ENCODE measurements around the gene DLG3.
"Not testable (repeated sequence)": the region's sequence is repeated elsewhere in the genome, so short reads cannot be mapped to it uniquely, and the experiment has no call there.

The DLG3 gene

DNA sequence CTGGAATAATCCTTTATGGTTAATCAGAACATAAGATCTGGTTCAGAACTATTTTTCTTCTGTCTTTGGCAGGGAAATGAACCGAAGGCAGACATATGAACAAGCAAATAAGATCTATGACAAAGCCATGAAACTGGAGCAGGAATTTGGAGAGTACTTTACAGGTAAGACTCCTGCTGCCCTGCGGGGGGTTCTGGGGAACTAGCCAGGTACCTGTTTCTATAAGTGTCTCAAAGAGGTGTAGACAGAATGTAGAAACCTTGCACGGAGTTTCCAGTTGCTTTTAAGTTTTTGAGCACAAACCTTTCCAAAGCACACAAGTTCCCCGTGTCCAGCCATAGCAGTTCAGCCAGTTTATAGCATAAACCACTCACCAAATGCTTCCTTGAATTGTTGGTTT is 56.2 kb downstream of the DLG3 start:
- no peak for DNase-seq (ENCODE audit: extremely low read depth, low read depth)
- TF ChIP-seq, protein P1, sequence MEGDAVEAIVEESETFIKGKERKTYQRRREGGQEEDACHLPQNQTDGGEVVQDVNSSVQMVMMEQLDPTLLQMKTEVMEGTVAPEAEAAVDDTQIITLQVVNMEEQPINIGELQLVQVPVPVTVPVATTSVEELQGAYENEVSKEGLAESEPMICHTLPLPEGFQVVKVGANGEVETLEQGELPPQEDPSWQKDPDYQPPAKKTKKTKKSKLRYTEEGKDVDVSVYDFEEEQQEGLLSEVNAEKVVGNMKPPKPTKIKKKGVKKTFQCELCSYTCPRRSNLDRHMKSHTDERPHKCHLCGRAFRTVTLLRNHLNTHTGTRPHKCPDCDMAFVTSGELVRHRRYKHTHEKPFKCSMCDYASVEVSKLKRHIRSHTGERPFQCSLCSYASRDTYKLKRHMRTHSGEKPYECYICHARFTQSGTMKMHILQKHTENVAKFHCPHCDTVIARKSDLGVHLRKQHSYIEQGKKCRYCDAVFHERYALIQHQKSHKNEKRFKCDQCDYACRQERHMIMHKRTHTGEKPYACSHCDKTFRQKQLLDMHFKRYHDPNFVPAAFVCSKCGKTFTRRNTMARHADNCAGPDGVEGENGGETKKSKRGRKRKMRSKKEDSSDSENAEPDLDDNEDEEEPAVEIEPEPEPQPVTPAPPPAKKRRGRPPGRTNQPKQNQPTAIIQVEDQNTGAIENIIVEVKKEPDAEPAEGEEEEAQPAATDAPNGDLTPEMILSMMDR (IDR thresholded peaks at IDR 0.05; ENCODE audit: low read depth, low read length), result no peak

DNA sequence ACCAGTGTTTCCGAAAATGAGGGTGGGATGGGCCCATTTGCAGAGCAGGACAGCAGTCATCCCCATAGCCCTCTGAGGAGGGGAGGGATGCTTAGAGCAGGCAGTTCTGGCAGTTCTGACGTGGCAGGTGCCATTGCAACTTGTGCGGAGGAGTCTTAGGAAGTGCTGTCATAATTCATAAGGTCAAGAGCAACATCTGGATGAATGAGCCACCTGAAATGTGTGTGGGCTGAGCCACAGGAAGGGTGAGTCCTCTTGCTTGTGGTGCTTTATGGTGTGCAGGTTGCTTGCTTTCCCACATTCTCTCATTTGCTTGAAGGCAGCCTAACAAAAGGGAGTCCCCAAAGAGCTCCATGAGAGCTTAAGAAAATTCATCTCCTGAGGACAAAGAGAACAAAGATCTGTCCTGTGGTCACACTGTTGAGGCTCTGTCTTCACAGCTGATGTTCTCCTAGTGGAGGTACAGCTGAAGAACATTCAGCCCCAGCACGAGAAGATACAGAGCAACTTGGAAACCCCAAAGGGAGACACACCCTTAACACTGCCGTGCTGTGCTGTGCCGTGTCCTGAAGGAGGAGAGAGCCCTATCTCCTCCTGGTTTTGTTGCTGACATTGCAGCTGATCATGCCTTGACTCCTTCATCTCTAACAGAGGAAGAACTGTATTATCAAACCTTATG is 60.3 kb downstream of the DLG3 start:
- no peak for DNase-seq (ENCODE audit: extremely low read depth, low read depth)
- TF ChIP-seq, protein P1 (IDR thresholded peaks at IDR 0.05; ENCODE audit: low read depth, low read length), result no peak

DNA sequence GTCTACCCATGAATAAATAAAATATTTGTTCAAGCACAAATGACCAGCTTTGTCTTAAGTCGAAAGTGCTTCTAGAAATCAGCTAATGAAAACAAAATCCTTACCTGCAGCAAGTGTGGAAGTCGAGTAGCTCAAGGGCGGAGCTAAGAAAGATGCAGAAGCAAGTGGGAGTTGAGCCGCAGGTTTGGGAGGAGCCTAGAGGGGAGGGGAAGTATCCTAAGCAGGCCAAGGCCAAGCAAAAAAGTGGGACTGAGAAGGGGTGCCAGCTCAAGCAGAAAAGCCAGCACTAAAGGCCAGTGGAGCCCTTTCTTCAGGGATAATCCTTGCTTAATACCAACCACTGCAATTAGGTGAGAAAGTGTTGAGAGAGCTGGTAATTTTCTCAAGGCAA is 60.8 kb downstream of the DLG3 start:
- DNase-seq (ENCODE audit: extremely low read depth, low read depth), result no peak
- TF ChIP-seq, protein P1 (IDR thresholded peaks at IDR 0.05; ENCODE audit: low read depth, low read length), result no peak

DNA sequence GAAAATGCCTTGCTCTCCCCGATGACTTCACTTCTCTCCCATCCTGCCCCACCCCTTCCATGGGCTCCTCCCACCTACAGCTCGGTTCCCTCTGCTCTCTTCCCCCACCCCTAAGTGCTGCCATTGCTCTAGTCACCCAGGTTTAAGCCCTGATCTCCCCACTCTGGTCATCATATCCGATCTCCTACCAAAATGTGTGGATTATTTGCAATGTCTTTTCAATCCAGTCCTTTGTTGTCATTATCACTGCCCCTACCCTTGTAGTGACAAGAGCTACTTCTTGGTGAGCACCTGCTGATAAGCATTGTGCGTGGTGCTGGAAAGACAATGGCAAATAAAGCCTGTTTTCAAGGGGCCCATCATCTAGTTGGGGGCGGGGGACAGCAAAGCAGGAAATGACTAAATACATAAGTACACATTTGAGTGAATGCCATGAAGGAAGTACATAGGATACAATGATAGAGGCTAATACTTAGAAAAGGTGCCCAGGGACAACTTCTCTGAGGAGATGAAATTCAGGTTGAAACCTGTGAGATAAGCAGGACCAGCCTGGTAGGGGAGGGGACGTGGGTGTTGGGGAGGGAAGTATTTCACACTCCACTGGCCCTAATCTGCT is 63.8 kb downstream of the DLG3 start:
- no peak for DNase-seq (ENCODE audit: extremely low read depth, low read depth)
- TF ChIP-seq, protein P1 (IDR thresholded peaks at IDR 0.05; ENCODE audit: low read depth, low read length), result no peak

DNA sequence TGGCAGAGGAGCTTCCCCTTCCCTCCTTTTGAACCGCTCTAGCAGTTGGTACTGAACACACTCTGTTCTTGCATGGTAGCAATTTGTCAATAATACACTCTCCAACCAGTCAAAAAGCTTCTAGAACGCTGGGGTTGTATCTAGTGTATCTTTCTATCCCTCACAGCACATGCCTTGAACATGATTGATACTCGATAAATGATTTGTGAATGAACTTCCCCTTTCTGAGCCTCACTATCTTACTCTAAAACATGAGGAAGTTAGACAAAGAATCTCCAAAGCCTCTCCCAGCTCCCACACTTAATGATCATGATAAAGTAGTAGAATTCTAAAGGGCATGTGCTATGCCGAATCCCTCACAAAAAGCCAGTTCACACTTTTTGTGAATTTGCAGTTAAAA is 64.4 kb downstream of the DLG3 start:
- no peak for DNase-seq (ENCODE audit: extremely low read depth, low read depth)
- TF ChIP-seq, protein P1 (IDR thresholded peaks at IDR 0.05; ENCODE audit: low read depth, low read length), result no peak

DNA sequence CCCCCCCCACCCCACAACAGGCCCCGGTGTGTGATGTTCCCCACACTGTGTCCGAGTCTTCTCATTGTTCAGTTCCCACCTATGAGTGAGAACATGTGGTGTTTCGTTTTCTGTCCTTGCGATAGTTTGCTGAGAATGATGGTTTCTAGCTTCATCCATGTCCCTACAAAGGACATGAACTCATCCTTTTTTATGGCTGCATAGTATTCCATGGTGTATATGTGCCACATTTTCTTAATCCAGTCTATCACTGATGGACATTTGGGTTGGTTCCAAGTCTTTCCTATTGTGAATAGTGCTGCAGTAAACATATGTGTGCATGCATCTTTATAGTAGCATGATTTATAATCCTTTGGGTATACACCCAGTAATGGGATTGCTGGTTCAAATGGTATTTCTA is 70.6 kb downstream of the DLG3 start:
- not testable (repeated sequence) for DNase-seq (ENCODE audit: extremely low read depth, low read depth)

DNA sequence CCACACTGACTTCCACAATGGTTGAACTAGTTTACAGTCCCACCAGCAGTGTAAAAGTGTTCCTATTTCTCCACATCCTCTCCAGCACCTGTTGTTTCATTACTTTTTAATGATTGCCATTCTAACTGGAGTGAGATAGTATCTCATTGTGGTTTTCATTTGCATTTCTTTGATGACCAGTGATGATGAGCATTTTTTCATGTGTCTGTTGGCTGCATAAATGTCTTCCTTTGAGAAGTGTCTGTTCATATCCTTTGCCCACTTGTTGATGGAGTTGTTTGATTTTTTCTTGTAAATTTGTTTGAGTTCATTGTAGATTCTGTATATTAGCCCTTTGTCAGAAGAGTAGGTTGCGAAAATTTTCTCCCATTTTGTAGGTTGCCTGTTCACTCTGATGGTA is 71.1 kb downstream of the DLG3 start:
- not testable (repeated sequence) for DNase-seq (ENCODE audit: extremely low read depth, low read depth)

DNA sequence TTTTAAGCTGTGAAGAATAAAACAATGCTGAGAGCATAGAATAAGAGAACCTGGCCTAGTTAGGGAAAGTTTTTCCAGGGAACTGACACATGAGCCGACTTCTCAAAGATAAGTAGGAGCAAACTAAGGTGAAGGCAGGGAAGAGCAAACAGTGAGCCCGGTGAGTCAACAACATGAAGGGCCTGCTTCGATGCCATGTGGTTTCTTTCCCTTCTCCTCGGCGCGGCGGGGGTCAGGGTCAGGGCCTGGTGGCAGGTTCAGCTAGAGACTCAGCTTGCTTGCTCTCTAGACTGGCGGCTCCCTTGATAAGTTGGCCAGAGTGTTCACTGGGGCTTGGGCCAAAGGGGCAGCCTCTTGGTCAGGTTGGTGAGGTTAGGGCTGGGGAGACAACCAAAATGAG is 81.1 kb downstream of the DLG3 start:
- TF ChIP-seq, protein P1 (IDR thresholded peaks at IDR 0.05; ENCODE audit: low read depth, low read length), result no peak
- no peak for DNase-seq (ENCODE audit: extremely low read depth, low read depth)

All from AG09319 (cell line).